C4-2B (cell line): ENCODE data around the gene TMEM18.

ENCODE experiments used
- CTCF ChIP-seq: fragments of 450-650 bp; conservative IDR thresholded peaks from 2 replicates; pipeline ENCODE4 v1.5.1; 2017; ENCODE audit warnings: mild to moderate bottlenecking
- ZFX ChIP-seq: fragments of 450-650 bp; IDR thresholded peaks from 2 replicates; pipeline ENCODE4 v1.6.1; 2017

DNA sequence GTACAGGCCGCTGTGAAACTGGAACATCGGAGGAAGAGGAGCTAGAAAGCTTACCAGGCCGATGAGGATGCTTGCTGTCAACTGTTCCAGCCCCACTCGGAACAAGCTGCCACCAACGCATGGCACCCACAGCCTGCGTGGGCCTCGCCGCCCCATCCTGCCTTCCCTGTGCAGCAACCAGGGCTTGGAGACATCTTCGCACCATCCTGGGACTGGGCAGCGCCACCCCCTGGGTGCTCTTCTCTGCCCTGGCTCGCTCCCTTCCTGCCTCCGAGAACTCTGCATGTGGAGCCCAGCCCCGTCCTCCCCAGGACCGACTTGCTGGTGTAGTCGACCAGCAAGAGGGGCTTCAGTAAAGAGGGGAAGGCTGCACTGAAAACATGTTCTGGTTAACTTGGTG, 10.8 kb downstream of the TMEM18 start:
- TF ChIP-seq CTCF (no peak), ZFX (no peak)
